Muscle layer of duodenum (tissue), 2 donors: ENCODE data around the gene TMEM256.
A peak's percentile ranks its signal among the peaks of the same experiment; 100 is the strongest.

ENCODE experiments used
- H3K27ac ChIP-seq: one replicate; pipeline ENCODE4 v1.7.0; 2013; ENCODE audit warnings: mild to moderate bottlenecking, low read length
- H3K27me3 ChIP-seq: one replicate; pipeline ENCODE4 v1.7.0; 2013; ENCODE audit warnings: low read depth, mild to moderate bottlenecking, control low read depth, low read length
- H3K36me3 ChIP-seq, 2 donors: one replicate each; pipeline ENCODE4 v1.7.0; 2013; ENCODE audit warnings: low read length in 2 of 2, control low read depth in 1 of 2, mild to moderate bottlenecking in 1 of 2; ENCODE audit not compliant: insufficient read depth in 2 of 2, control insufficient read depth in 1 of 2
- H3K4me1 ChIP-seq, 2 donors: one replicate each; pipeline ENCODE4 v1.7.0; 2013; ENCODE audit warnings: low read length in 2 of 2, mild to moderate bottlenecking in 2 of 2, control low read depth in 1 of 2, moderate library complexity in 1 of 2; ENCODE audit not compliant: insufficient read depth in 2 of 2, control insufficient read depth in 1 of 2
- H3K4me3 ChIP-seq, 2 donors: one replicate each; pipeline ENCODE4 v1.7.0; 2013; ENCODE audit warnings: low read length in 2 of 2, low read depth in 1 of 2, mild to moderate bottlenecking in 1 of 2
- H3K9me3 ChIP-seq, 2 donors: one replicate each; pipeline ENCODE4 v1.7.0; 2013; ENCODE audit warnings: low read length in 2 of 2, control low read depth in 1 of 2, mild to moderate bottlenecking in 1 of 2; ENCODE audit not compliant: control insufficient read depth in 1 of 2
- donor health status: healthy.

Gene TMEM256

GRCh38 chr17:7405350-7406234 is 1.7 kb upstream of the TMEM256 start:
- peaks cover 7 to 16% of the 10 kb centered on the region in 2 donors for H3K4me1 ChIP-seq
- no peaks in the 10 kb centered on the region for H3K27me3 ChIP-seq
- H3K27ac ChIP-seq, result peak overlapping the region; percentile 49
- H3K9me3 ChIP-seq, result no peaks in the 10 kb centered on the region
- H3K36me3 ChIP-seq, result peaks cover 6 to 14% of the 10 kb centered on the region in 2 donors
- peak overlapping the region; percentile 62 to 64 for H3K4me3 ChIP-seq

- Histone ChIP-seq H3K27ac (no peak overlapping the region), H3K4me1 (peaks cover 7 to 16% of the 10 kb centered on the region in 2 donors), H3K9me3 (no peaks in the 10 kb centered on the region)
Measured at GRCh38 chr17:7404737-7405349, 946 bp upstream of the TMEM256 start.

GRCh38 chr17:7403727-7403976 is 245 bp downstream of the TMEM256 start:
- Histone ChIP-seq H3K4me1 (peaks cover 7 to 16% of the 10 kb centered on the region in 2 donors), H3K36me3 (peaks cover 0 to 2% of the 10 kb centered on the region in 2 donors), H3K27ac (peak overlapping the region; percentile 92), H3K9me3 (no peaks in the 10 kb centered on the region), H3K4me3 (peak overlapping the region; percentile 63 to 70), H3K27me3 (no peaks in the 10 kb centered on the region)

More at GRCh38 chr17:7404737-7405349, 946 bp upstream of the TMEM256 start:
- Histone ChIP-seq H3K36me3 (peaks cover 6 to 11% of the 10 kb centered on the region in 2 donors), H3K4me3 (peak overlapping the region; percentile 62 to 64), H3K27me3 (no peaks in the 10 kb centered on the region)

GRCh38 chr17:7403043-7403726 is 712 bp downstream of the TMEM256 start:
- Histone ChIP-seq H3K36me3 (no peaks in the 10 kb centered on the region), H3K4me3 (peak overlapping the region; percentile 63 to 70), H3K27ac (peak overlapping the region; percentile 92), H3K9me3 (no peaks in the 10 kb centered on the region), H3K27me3 (no peaks in the 10 kb centered on the region), H3K4me1 (peaks cover 7 to 16% of the 10 kb centered on the region in 2 donors)

- H3K27ac ChIP-seq, result no peak overlapping the region
- no peaks in the 10 kb centered on the region for H3K9me3 ChIP-seq
- H3K27me3 ChIP-seq, result no peaks in the 10 kb centered on the region
- H3K36me3 ChIP-seq, result no peaks in the 10 kb centered on the region
- no peak overlapping the region for H3K4me3 ChIP-seq
- peaks cover 7 to 15% of the 10 kb centered on the region in 2 donors for H3K4me1 ChIP-seq
Measured at GRCh38 chr17:7398612-7399011, 5.3 kb downstream of the TMEM256 start.

- H3K27ac ChIP-seq, result no peak overlapping the region
- H3K4me3 ChIP-seq, result no peak overlapping the region
- H3K27me3 ChIP-seq, result no peaks in the 10 kb centered on the region
- H3K4me1 ChIP-seq, result peaks cover 0 to 11% of the 10 kb centered on the region in 2 donors
- H3K9me3 ChIP-seq, result no peaks in the 10 kb centered on the region
- H3K36me3 ChIP-seq, result no peaks in the 10 kb centered on the region
Measured at GRCh38 chr17:7396147-7396546, 7.8 kb downstream of the TMEM256 start.

GRCh38 chr17:7394452-7395191 is 9.3 kb downstream of the TMEM256 start, which contains the start of gene PLSCR3:
TSS of gene PLSCR3 (minus strand) at chr17:7394525. CDS start at chr17:7394110, 415 bp downstream.
- Histone ChIP-seq H3K9me3 (no peaks in the 10 kb centered on the region), H3K4me1 (peaks cover 0 to 11% of the 10 kb centered on the region in 2 donors), H3K27ac (peak within 1 kb of the TSS; percentile 83), H3K27me3 (no peaks in the 10 kb centered on the region), H3K36me3 (peaks cover 0 to 11% of the 10 kb centered on the region in 2 donors), H3K4me3 (peak within 1 kb of the TSS; percentile 85 to 87)

GRCh38 chr17:7393613-7394451 is 10.1 kb downstream of the TMEM256 start:
- Histone ChIP-seq H3K4me1 (peaks cover 0 to 11% of the 10 kb centered on the region in 2 donors), H3K4me3 (peak overlapping the region; percentile 85 to 87), H3K27me3 (no peaks in the 10 kb centered on the region), H3K9me3 (no peaks in the 10 kb centered on the region), H3K36me3 (peaks cover 0 to 19% of the 10 kb centered on the region in 2 donors), H3K27ac (peak overlapping the region; percentile 56)

- Histone ChIP-seq H3K27ac (no peak overlapping the region), H3K4me3 (peak overlapping the region; percentile 85 to 87)
Measured at GRCh38 chr17:7392696-7393612, 10.9 kb downstream of the TMEM256 start.

More at GRCh38 chr17:7392696-7393612, 10.9 kb downstream of the TMEM256 start:
- H3K27me3 ChIP-seq, result no peaks in the 10 kb centered on the region
- H3K4me1 ChIP-seq, result peaks cover 0 to 11% of the 10 kb centered on the region in 2 donors
- no peaks in the 10 kb centered on the region for H3K9me3 ChIP-seq
- H3K36me3 ChIP-seq, result peaks cover 0 to 22% of the 10 kb centered on the region in 2 donors
